ENCODE results near the gene CAMKMT.
"Not testable (repeated sequence)": the region's sequence is repeated elsewhere in the genome, so short reads cannot be mapped to it uniquely, and the experiment has no call there.

CAMKMT gene

DNA sequence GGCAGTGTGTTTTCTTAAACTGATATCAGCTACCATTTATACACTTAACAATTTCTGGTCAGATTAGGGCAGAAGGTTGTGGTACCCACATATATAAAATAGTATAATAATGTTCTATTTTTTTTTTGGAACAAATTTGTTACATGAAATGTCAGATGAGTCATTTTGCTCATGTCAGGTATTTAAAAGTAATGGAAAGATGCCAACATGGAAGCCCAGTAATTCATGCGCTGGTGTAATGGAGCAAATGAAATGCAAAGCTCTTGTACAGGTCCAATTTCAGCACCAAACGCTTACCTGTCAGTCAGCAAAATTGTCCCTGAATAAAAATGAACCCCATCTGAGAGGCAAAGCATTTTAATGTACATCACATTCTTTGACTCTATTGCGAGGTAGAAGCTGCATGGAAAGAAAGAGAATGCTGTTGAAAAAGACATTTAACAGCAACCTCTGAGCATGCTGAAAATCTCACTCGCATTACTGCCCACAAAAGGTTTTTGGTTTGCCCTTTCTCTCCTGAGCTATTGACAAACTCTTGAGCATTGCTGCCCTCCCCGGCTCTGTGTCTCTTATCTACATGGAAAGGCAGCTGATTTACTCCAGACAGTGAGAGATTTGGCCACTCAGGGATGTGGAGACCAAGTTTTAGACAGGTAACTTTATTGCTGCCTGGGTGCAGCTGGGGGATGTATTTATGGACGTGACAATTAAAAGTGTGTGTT lies 217.5 kb downstream of the CAMKMT start:
- in situ Hi-C loops (cut with HindIII; ENCODE audit: low sequenced_read_pairs): no loop called here

- in situ Hi-C loops (cut with HindIII; ENCODE audit: low sequenced_read_pairs): no loop called here
Measured at GRCh38 chr2:44579837-44580230, 218.1 kb downstream of the CAMKMT start.

- in situ Hi-C loops (cut with HindIII; ENCODE audit: low sequenced_read_pairs): no loop called here
Measured at GRCh38 chr2:44580875-44581515, 219.2 kb downstream of the CAMKMT start.

DNA sequence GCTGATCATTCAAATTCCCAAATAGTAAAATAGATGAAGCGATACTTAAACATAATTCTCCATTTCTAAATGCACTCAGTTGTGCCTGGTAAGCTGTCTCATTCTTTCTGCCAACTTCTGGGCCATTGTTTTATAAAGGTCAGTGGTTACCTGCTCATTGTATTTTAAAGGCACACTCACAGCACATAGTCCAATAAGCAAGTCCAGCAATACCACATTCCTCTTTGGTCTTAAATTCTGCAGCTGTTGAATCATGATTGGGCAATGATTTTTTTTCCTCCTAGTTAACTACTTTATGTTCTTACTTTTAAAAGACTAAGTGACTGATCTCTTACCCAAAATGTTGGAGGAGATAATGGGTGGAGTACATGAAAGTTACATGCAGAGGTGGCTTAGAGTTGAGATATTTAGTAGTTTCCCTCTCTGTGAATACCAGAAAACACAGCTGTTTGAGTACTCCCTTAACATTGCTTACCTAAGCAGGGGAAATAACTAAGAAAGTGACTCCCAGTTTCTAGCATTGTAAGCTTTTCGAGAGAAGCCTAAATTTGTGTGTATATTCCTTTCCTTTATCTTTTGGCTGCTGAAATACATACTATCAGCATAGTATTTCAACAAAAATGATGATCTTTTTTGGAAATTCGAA lies 220.7 kb downstream of the CAMKMT start:
- in situ Hi-C loops (cut with HindIII; ENCODE audit: low sequenced_read_pairs): no loop called here

GRCh38 chr2:44595615-44596014 lies 233.9 kb downstream of the CAMKMT start:
- in situ Hi-C loops (cut with HindIII; ENCODE audit: low sequenced_read_pairs): not testable (repeated sequence)

- in situ Hi-C loops (cut with HindIII; ENCODE audit: low sequenced_read_pairs): no loop called here
Measured at GRCh38 chr2:44596537-44597320, 235.0 kb downstream of the CAMKMT start.

DNA sequence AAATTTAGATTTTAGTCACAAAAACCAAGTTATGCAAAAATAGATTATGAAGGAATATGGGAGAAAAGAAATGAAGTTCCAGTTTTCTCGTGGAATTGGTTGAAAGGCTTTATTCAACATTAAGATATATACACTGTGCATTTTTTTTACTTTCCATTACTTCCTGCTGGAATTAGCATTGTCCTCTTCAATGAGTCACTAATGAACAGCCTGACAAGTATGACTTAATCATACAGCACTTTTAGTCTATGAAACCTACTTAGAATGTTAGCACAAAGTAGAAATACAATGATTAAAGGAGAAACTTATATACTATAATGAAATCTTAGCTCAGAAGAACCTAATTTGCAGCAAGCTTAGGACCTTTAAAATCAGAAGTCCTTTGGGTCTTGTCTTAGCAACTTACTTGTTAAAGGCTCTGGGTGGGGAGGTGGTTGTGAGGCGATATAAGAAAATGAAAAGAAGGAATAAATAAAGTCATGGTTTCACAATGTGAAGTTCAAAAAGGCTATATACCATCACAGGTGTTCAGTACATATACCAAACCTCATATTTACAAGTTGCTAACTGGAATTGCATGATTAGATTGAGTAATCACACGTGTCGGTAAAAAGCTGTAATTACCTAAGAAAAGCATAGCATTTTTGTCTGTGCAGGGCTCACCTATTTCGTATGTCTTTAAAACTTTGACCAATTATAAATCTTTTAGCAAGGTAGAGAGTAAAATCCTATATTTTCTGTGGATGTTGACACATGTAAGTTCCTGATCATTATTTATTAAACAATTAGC lies 236.8 kb downstream of the CAMKMT start:
- in situ Hi-C loops (cut with HindIII; ENCODE audit: low sequenced_read_pairs): no loop called here

DNA sequence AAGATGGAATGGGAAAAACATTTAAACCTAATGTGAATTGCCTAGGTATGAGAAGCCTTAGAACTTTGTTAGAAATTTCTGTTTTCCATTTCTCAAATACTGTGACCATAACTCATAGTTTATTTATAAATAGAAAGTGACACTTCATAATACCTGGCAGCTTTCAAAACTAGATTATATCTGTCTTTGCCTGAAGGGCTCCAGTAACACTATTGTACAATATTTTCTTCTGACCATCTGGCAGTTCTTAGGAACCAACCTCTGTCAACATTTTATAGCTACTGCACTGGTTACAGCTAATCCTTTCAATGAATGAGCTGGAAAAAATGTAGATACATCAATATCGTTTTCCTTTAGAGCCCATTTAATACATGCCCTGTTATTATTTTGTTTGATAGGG lies 237.4 kb downstream of the CAMKMT start:
- in situ Hi-C loops (cut with HindIII; ENCODE audit: low sequenced_read_pairs): no loop called here

GRCh38 chr2:44602446-44602845 lies 240.7 kb downstream of the CAMKMT start:
- in situ Hi-C loops (cut with HindIII; ENCODE audit: low sequenced_read_pairs): no loop called here

DNA sequence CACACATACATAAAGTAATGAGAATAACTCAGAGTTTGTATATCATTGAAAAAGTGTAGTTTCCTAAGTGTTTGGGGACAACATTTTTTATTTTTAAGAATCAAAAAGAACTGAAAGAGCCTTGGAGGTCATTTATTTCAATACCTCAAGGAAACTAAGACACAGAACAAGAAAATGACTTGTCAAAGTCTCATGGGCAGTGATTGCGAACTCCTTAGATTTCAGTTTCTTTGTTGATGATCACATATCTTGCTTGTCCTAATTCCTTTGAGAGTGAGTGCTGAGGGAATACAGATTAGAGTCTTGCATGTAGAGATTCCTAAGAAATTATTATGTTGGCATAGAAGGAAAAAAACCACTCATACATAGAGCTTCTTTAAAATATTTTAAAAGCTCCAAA lies 243.8 kb downstream of the CAMKMT start:
- in situ Hi-C loops (cut with HindIII; ENCODE audit: low sequenced_read_pairs): no loop called here

- in situ Hi-C loops (cut with HindIII; ENCODE audit: low sequenced_read_pairs): loop anchor here (5.0 kb wide), 1 partner anchor 35 kb away; no protein-coding TSS in a partner anchor
Measured at GRCh38 chr2:44612276-44612675, 250.5 kb downstream of the CAMKMT start.

DNA sequence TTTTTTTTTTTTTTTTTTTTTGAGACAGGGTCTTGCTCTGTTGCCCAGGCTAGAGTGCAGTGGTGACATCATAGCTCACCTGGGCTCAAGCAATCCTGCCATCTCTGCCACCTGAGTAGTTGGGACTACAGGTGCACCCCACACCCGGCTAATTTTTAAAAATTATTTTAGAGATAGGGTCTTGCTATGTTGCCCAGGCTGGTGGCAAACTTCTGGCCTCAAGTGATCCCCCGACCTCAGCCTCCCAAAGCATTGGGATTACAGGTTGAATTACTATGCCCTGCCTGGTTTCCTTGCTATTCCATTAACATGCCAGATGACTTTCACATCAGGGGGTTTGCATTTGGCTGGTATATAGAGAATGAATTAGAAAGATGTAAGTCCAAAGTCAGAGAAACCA lies 253.2 kb downstream of the CAMKMT start:
- in situ Hi-C loops (cut with HindIII; ENCODE audit: low sequenced_read_pairs): loop anchor here (5.0 kb wide), 1 partner anchor 32 kb away; no protein-coding TSS in a partner anchor

GRCh38 chr2:44615950-44616518 lies 254.3 kb downstream of the CAMKMT start:
- in situ Hi-C loops (cut with HindIII; ENCODE audit: low sequenced_read_pairs): no loop called here

DNA sequence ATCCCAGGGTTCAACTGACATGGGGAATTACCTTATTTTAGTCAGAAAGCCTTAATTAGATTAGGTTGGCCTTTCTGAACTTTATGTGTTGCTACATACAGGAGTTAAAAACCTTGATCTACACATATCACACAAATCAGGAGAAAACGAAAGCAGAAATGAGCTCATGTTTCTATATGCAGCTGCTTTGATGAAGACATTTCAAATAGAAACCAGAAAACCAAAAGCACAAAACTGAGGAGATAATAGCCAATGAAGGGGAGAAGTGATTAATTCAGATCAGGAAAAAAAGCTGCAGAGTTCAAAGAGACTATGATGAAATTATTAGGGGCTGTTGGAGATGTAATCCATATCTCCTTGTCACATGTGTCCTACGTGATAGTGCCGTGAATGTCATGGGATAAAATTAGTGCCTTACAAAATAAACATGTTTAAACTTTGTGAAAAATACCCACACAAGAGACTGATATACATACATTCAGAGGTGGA lies 255.0 kb downstream of the CAMKMT start:
- in situ Hi-C loops (cut with HindIII; ENCODE audit: low sequenced_read_pairs): no loop called here

DNA sequence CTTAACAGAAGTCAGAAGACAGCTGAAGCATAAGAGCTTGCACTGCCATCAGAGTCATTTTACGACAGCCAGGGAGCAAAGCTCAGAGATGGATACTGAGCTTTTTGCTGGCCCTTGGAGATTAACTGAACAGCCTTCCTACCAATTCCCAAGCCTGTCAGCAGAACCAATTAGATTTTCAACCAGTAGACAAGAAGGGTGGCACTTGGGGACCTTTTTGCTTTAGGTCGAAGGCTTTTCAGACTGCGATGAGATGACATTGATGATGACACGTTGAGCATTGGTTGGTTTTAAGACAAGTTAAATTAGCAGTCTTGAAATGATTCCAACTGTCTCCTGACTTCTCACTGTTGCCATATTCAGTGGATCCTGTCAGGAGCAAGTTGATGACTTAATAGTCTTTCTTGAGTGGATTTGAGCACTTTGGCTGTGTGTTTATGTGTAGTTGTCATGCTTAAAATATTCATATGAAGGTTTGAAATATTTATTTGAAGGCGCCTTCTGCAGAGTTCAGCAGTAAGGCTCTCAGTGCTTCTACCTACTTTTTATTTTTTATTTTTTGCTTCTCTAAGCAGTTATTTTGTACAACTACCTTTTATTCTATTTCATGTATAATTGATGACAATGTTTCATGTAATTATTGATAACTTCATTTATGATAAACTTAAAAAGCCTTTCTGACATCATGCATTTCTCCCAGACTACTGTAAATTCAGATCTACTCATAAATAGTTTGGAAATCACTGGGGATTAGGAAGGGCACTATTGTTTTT lies 256.7 kb downstream of the CAMKMT start:
- in situ Hi-C loops (cut with HindIII; ENCODE audit: low sequenced_read_pairs): no loop called here

DNA sequence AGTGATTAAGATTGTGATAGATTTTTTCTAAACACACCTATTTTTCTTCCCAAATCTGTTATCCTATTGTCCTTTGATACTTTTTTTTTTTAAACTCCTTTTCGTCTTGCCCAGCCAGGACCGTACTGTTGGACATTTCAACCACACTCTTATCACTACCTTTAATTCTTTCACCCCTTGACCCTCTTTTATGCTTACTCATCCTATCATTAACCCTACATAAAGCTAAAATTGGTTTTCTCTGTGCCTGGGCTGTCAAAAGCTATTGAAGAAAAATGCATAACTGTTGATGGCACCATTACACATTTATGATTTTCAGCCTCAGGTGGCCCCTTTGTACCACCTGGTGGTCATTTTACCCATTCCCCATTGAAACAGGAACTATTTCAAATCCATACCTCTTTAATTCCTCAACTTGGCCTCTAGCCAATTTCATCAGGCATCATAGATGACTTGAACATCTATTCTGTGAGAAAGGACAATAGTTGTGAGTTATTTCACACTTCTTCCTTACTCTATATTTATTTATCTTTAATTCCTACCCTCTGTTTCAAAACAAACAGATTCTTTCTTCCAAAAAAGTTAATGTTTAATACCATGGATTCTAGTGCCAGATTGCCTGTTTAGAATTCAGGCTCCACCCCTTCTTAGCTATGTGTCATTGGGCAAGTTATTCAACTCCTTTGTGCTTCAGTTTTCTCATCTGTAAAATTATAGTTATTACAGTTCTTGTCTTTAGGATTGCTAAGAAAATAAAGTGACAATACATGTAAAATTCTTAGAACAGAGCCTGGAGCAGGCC lies 258.6 kb downstream of the CAMKMT start:
- in situ Hi-C loops (cut with HindIII; ENCODE audit: low sequenced_read_pairs): no loop called here

GRCh38 chr2:44623622-44624351 lies 262.0 kb downstream of the CAMKMT start:
- in situ Hi-C loops (cut with HindIII; ENCODE audit: low sequenced_read_pairs): no loop called here

GRCh38 chr2:44628297-44628696 lies 266.6 kb downstream of the CAMKMT start:
- in situ Hi-C loops (cut with HindIII; ENCODE audit: low sequenced_read_pairs): no loop called here
